ENCODE results near the gene HIKESHI. TPM values are rescaled to one million over a fixed set of nuclear protein-coding genes. Genes with fewer than 3 reads are reported as not detected.

Gene HIKESHI
- polyA plus RNA-seq, 3 donors = 21.5 to 71.2 (median 65.4) TPM

- peaks cover 49 to 64% of the 10 kb centered on the region in 2 donors for H3K36me3 Mint-ChIP-seq
- H3K27ac Mint-ChIP-seq = no peak overlapping the region
- Histone ChIP-seq H2AFZ (ENCODE audit: insufficient read depth, low read depth, low read length, poor library complexity, severe bottlenecking) (no peak overlapping the region), H3K4me2 (replicated peaks; ENCODE audit: extremely low read depth, low read length, poor library complexity, severe bottlenecking) (no peak overlapping the region), H3K9me3 (replicated peaks in 1 of 2; ENCODE audit: control insufficient read depth in 1 of 2, insufficient read depth in 1 of 2, low read length in 2 of 2) (no peaks in the 10 kb centered on the region), H3K27ac (ENCODE audit: low read depth in 1 of 2, low read length in 2 of 2) (no peak overlapping the region), H3K4me1 (ENCODE audit: control insufficient read depth in 1 of 2, insufficient read depth in 2 of 2, low read length in 2 of 2) (no peaks in the 10 kb centered on the region), H4K20me1 (ENCODE audit: insufficient read depth, low read length) (peaks cover 25% of the 10 kb centered on the region), H3K27me3 (ENCODE audit: control insufficient read depth in 2 of 2, insufficient read depth in 2 of 2, low read length in 2 of 2) (no peaks in the 10 kb centered on the region), H3K79me2 (ENCODE audit: insufficient read depth, low read length) (peaks cover 54% of the 10 kb centered on the region), H3K36me3 (replicated peaks in 1 of 2; ENCODE audit: control insufficient read depth in 1 of 2, insufficient read depth in 2 of 2, low read length in 2 of 2) (peaks cover 59 to 83% of the 10 kb centered on the region in 2 donors), H3K9ac (ENCODE audit: insufficient read depth, low read length, poor library complexity, severe bottlenecking) (no peak overlapping the region), H3K4me3 (replicated peaks in 1 of 3; ENCODE audit: low read depth in 2 of 3, low read length in 3 of 3) (no peak overlapping the region)
- WGBS (ENCODE audit: insufficient coverage) = no CpG with 5 or more reads among the region's 6 CpGs
- DNase-seq = no peak
- H3K4me3 Mint-ChIP-seq = no peak overlapping the region
- intact Hi-C loops (cut with micrococcal nuclease) = no loop called here
- TF ChIP-seq CTCF (IDR thresholded peaks at IDR 0.05) = no peak
- no peaks in the 10 kb centered on the region for H3K27me3 Mint-ChIP-seq (ENCODE audit: low read depth in 3 of 3)
- H3K4me1 Mint-ChIP-seq = no peaks in the 10 kb centered on the region
- peaks cover 0 to 1% (median 0%) of the 10 kb centered on the region in 7 donors for H3K9me3 Mint-ChIP-seq
Measured at GRCh38 chr11:86256608-86257007, 45.4 kb upstream of the HIKESHI start.

GRCh38 chr11:86257446-86257845, 44.6 kb upstream of the HIKESHI start:
- TF ChIP-seq CTCF (IDR thresholded peaks at IDR 0.05) = no peak
- Mint-ChIP-seq H3K27me3 (ENCODE audit: low read depth in 3 of 3) (no peaks in the 10 kb centered on the region), H3K27ac (no peak overlapping the region), H3K9me3 (peaks cover 0 to 2% (median 0%) of the 10 kb centered on the region in 7 donors), H3K4me1 (no peaks in the 10 kb centered on the region), H3K36me3 (peaks cover 49 to 68% of the 10 kb centered on the region in 2 donors), H3K4me3 (no peak overlapping the region)
- Histone ChIP-seq H4K20me1 (ENCODE audit: insufficient read depth, low read length) (peaks cover 22% of the 10 kb centered on the region), H3K36me3 (replicated peaks in 1 of 2; ENCODE audit: control insufficient read depth in 1 of 2, insufficient read depth in 2 of 2, low read length in 2 of 2) (peaks cover 62 to 81% of the 10 kb centered on the region in 2 donors), H3K27me3 (ENCODE audit: control insufficient read depth in 2 of 2, insufficient read depth in 2 of 2, low read length in 2 of 2) (no peaks in the 10 kb centered on the region), H3K9ac (ENCODE audit: insufficient read depth, low read length, poor library complexity, severe bottlenecking) (no peak overlapping the region), H2AFZ (ENCODE audit: insufficient read depth, low read depth, low read length, poor library complexity, severe bottlenecking) (no peak overlapping the region), H3K4me2 (replicated peaks; ENCODE audit: extremely low read depth, low read length, poor library complexity, severe bottlenecking) (no peak overlapping the region), H3K27ac (ENCODE audit: low read depth in 1 of 2, low read length in 2 of 2) (no peak overlapping the region), H3K4me3 (replicated peaks in 1 of 3; ENCODE audit: low read depth in 2 of 3, low read length in 3 of 3) (no peak overlapping the region), H3K9me3 (replicated peaks in 1 of 2; ENCODE audit: control insufficient read depth in 1 of 2, insufficient read depth in 1 of 2, low read length in 2 of 2) (no peaks in the 10 kb centered on the region), H3K4me1 (ENCODE audit: control insufficient read depth in 1 of 2, insufficient read depth in 2 of 2, low read length in 2 of 2) (no peaks in the 10 kb centered on the region), H3K79me2 (ENCODE audit: insufficient read depth, low read length) (peaks cover 45% of the 10 kb centered on the region)
- intact Hi-C loops (cut with micrococcal nuclease) = no loop called here
- no peak for DNase-seq

All from CD14-positive monocyte (primary cell).